B cell (primary cell): ENCODE measurements around the gene TAF1D. TPM values are rescaled to one million over a fixed set of nuclear protein-coding genes. Genes with fewer than 3 reads are reported as not detected.
A peak's percentile ranks its signal among the peaks of the same experiment; 100 is the strongest.

Experiments used
- ATAC-seq: fragments of 200-7000 bp; cut with Tn5 transposase; one replicate; pipeline ENCODE4 v1.10.0; 2021; ENCODE audit warnings: low read depth, mild to moderate bottlenecking, moderate number of reproducible peaks, moderate library complexity
- CTCF ChIA-PET: fragments of 350-600 bp; sonication (Branson Sonifier 250); formaldehyde crosslinking; loops from one replicate; lab custom pipeline; 2021; ENCODE audit warnings: antibody characterized with exemption, inconsistent platforms; lab: Charles Lee
- POLR2A ChIA-PET: fragments of 350-600 bp; sonication (Branson Sonifier 250); formaldehyde crosslinking; loops from one replicate; lab custom pipeline; 2021; ENCODE audit warnings: antibody characterized with exemption; lab: Charles Lee
- DNase-seq: peaks from one replicate; pipeline ENCODE4 v3.0.0; 2013
- H2AFZ ChIP-seq: 2 replicates; pipeline ENCODE4 v1.6.1; 2012; ENCODE audit warnings: mild to moderate bottlenecking, low read depth, low read length; ENCODE audit not compliant: insufficient read depth, poor library complexity, severe bottlenecking
- H3K27ac ChIP-seq, 2 donors: 1 replicate in 1 of 2; 2 replicates in 1 of 2; pipeline ENCODE4 v1.5.1; 2012 to 2013; ENCODE audit warnings: low read length in 2 of 2, mild to moderate bottlenecking in 2 of 2, moderate library complexity in 1 of 2
- H3K27me3 ChIP-seq, 4 experiments: fragments of 200-600 bp in 1 of 4; sonication (generic) in 1 of 4; replicated peaks in 1 of 4; 1 replicate in 2 of 4; 2 replicates in 2 of 4; pipeline versions ENCODE4 v1.6.1 to v1.7.0; 2013 to 2016; ENCODE audit warnings: low read length in 3 of 4, mild to moderate bottlenecking in 2 of 4, mixed read lengths in 1 of 4, moderate library complexity in 1 of 4; ENCODE audit not compliant: insufficient read depth in 4 of 4, control insufficient read depth in 3 of 4; ENCODE audit errors: control extremely low read depth in 1 of 4
- H3K36me3 ChIP-seq, 2 experiments: replicated peaks in 1 of 2; 1 replicate in 1 of 2; 2 replicates in 1 of 2; pipeline versions ENCODE4 v1.6.1 to v1.7.1; 2013; ENCODE audit warnings: low read length in 1 of 2; ENCODE audit not compliant: insufficient read depth in 2 of 2, control insufficient read depth in 1 of 2; ENCODE audit errors: control extremely low read depth in 1 of 2, extremely low read depth in 1 of 2
- H3K4me1 ChIP-seq, 2 donors: fragments of 200-600 bp in 1 of 2; sonication (generic) in 1 of 2; 1 replicate in 1 of 2; 2 replicates in 1 of 2; pipeline versions ENCODE4 v1.5.1 to v1.6.1; 2013 to 2017; ENCODE audit warnings: low read length in 2 of 2; ENCODE audit not compliant: control insufficient read depth in 2 of 2, insufficient read depth in 2 of 2
- H3K4me2 ChIP-seq: replicated peaks from 2 replicates; pipeline ENCODE3; 2012; ENCODE audit warnings: mild to moderate bottlenecking, low read depth, low read length; ENCODE audit not compliant: poor library complexity, severe bottlenecking
- H3K4me3 ChIP-seq, 5 experiments: fragments of 200-600 bp in 1 of 5; sonication (generic) in 1 of 5; 1 replicate in 3 of 5; 2 replicates in 2 of 5; pipeline versions ENCODE4 v1.5.1 to v1.7.0; 2011 to 2016; ENCODE audit warnings: low read length in 4 of 5, mild to moderate bottlenecking in 4 of 5, low read depth in 2 of 5, control low read depth in 1 of 5, moderate library complexity in 1 of 5; ENCODE audit not compliant: insufficient read depth in 1 of 5; ENCODE audit errors: control extremely low read depth in 1 of 5, extremely low read depth in 1 of 5
- H3K79me2 ChIP-seq: fragments of 200-600 bp; sonication (generic); one replicate; pipeline ENCODE4 v1.6.0; 2016; ENCODE audit warnings: low read length; ENCODE audit not compliant: control insufficient read depth, insufficient read depth
- H3K9ac ChIP-seq: fragments of 200-600 bp; sonication (generic); 2 replicates; pipeline ENCODE4 v1.6.1; 2017; ENCODE audit warnings: mild to moderate bottlenecking, low read length, moderate library complexity
- H3K9me3 ChIP-seq, 3 donors: one replicate each; pipeline versions ENCODE4 v1.6.1 to v1.7.1; 2013; ENCODE audit warnings: low read length in 2 of 3; ENCODE audit not compliant: control insufficient read depth in 2 of 3, insufficient read depth in 1 of 3; ENCODE audit errors: control extremely low read depth in 1 of 3
- H4K20me1 ChIP-seq: 2 replicates; pipeline ENCODE4 v1.6.0; 2012; ENCODE audit warnings: mild to moderate bottlenecking, low read length; ENCODE audit not compliant: insufficient read depth, control insufficient read depth, poor library complexity, severe bottlenecking
- H3K27ac Mint-ChIP-seq: one replicate; pipeline ENCODE4 v1.8.0; 2021; ENCODE audit warnings: mixed read lengths
- H3K27me3 Mint-ChIP-seq: one replicate; pipeline ENCODE4 v1.8.0; 2021; ENCODE audit warnings: mixed read lengths
- H3K4me1 Mint-ChIP-seq: one replicate; pipeline ENCODE4 v1.8.0; 2021; ENCODE audit warnings: mixed read lengths
- H3K4me3 Mint-ChIP-seq: one replicate; pipeline ENCODE4 v1.8.0; 2021; ENCODE audit warnings: mixed read lengths
- H3K9me3 Mint-ChIP-seq: one replicate; pipeline ENCODE4 v1.8.0; 2022; ENCODE audit warnings: mixed read lengths; ENCODE audit not compliant: insufficient read depth
- EZH2 ChIP-seq: IDR thresholded peaks from 2 replicates; pipeline ENCODE4 v1.6.1; 2012; ENCODE audit warnings: borderline replicate concordance, low read depth, mild to moderate bottlenecking, moderate library complexity, low read length; ENCODE audit not compliant: insufficient read depth, poor library complexity, severe bottlenecking
- WGBS: methylation state at CpG from one replicate; pipeline ENCODE4 v1.1.5; 2013; ENCODE audit warnings: missing lambda C conversion rate; ENCODE audit not compliant: insufficient coverage; 5-methylcytosine and 5-hydroxymethylcytosine counted together
- intact Hi-C: fragments of 100-400 bp; cut with micrococcal nuclease; formaldehyde crosslinking; loops from one replicate; pipeline ENCODE4 v1.10.0; 2022
- polyA plus RNA-seq: library from polyadenylated mRNA; depleted of rRNA; stranded (reverse); fragments of >200 nt; gene quantifications from 2 replicates; pipeline ENCODE4 v1.2.3, GENCODE V29; 2012
- total RNA-seq, 2 donors: library from RNA; stranded (reverse); fragments of 120-200 nt in 1 of 2; gene quantifications; 1 replicate in 1 of 2; 2 replicates in 1 of 2; pipeline versions ENCODE4 v1.2.3 to v1.2.4, GENCODE V29; 2013 to 2022
- TF ChIP-seq, protein P1 (sequence below): fragments of 200-600 bp; IDR thresholded peaks from one replicate; pipeline ENCODE4 v1.8.0; 2022; ENCODE audit warnings: antibody characterized with exemption, mild to moderate bottlenecking

Gene TAF1D
- total and polyA plus RNA-seq, 2 donors (not counting 1 experiment from before 2014, with no cell fraction given) = 127 to 230 TPM

DNA sequence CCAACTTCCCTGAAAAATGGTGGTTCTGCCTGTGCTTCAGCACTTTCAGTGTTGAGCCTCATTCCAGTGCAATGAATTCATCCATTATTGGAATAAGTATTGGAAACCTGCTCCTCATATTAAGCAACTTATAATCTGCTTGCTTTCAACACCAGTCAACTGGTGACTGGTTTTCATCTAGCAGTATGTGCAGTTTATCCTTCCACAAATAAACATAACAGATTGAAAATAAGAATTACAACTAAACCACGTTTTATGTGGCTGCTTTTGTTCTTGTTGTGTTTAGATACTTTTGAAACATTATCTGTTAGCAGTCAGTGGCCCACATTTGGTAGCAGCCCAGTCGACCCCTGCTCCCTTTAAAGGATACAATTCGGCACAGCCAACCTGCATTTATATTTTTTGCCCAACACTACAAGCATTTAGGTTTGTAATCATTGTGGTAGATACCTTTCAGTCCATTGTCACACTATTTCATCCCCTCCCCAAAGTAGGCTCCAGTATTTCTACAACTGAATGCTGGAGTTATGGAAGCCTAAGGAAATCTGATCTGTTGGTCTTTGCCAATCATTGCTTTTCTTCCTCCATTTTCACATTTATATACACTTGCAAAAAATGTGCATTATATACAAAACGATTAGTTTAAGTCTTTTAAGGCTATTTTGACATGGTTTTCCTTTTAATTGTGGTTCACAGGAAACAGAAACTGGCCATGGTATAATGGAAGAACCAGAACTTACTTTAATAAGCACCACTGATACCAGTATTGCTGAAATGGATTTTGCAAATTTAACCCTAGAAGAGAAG, 13.1 kb downstream of the TAF1D start:
- Histone ChIP-seq H3K9ac (no peak overlapping the region), H3K4me2 (no peak overlapping the region), H3K36me3 (peaks cover under 1 to 72% of the 10 kb centered on the region in 2 experiments), H3K27me3 (no peaks in the 10 kb centered on the region), H3K4me1 (no peaks in the 10 kb centered on the region), H4K20me1 (peaks cover 6% of the 10 kb centered on the region), H3K27ac (peak overlapping the region in 1 of 2 donors; percentile 52), H3K79me2 (peaks cover 5% of the 10 kb centered on the region), H3K4me3 (no peak overlapping the region), H3K9me3 (no peaks in the 10 kb centered on the region), H2AFZ (no peak overlapping the region)
- Mint-ChIP-seq H3K4me1 (peaks cover 2% of the 10 kb centered on the region), H3K4me3 (no peak overlapping the region), H3K27ac (peak overlapping the region; percentile 59), H3K9me3 (no peaks in the 10 kb centered on the region), H3K27me3 (no peaks in the 10 kb centered on the region)
- DNase-seq = no peak
- ChIA-PET CTCF (interaction anchor here (1.1 to 1.4 kb wide), 2 partner anchors 10 to 11 kb away, joined by 3 to 4 read pairs; no protein-coding TSS in a partner anchor), POLR2A (no interaction called here)
- no CpG with 5 or more reads among the region's 4 CpGs for WGBS
- TF ChIP-seq, protein P1, sequence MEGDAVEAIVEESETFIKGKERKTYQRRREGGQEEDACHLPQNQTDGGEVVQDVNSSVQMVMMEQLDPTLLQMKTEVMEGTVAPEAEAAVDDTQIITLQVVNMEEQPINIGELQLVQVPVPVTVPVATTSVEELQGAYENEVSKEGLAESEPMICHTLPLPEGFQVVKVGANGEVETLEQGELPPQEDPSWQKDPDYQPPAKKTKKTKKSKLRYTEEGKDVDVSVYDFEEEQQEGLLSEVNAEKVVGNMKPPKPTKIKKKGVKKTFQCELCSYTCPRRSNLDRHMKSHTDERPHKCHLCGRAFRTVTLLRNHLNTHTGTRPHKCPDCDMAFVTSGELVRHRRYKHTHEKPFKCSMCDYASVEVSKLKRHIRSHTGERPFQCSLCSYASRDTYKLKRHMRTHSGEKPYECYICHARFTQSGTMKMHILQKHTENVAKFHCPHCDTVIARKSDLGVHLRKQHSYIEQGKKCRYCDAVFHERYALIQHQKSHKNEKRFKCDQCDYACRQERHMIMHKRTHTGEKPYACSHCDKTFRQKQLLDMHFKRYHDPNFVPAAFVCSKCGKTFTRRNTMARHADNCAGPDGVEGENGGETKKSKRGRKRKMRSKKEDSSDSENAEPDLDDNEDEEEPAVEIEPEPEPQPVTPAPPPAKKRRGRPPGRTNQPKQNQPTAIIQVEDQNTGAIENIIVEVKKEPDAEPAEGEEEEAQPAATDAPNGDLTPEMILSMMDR = no peak
- TF ChIP-seq EZH2 = no peak
- no peak for ATAC-seq
- intact Hi-C loops = no loop called here

DNA sequence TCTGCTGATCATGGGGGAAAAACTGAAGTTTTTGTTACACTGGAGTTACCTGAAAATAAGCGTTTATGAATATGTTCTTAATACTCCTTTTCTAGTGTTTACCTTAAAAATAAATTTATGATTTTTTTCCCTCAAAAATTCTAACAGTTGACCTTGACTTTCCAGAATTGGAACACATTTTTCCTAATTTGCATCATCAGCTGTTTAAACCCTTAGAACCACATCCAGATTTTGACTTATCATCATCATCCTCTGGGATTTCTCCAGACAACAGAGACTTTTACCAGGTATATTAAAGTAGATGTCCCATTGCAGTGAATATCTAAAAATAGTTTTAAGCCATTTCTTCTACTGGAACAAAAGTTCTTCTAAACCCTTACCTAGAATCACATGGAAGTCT, 17.2 kb downstream of the TAF1D start:
- Mint-ChIP-seq H3K27ac (peak overlapping the region; percentile 68), H3K4me3 (no peak overlapping the region), H3K9me3 (no peaks in the 10 kb centered on the region), H3K4me1 (peaks cover 9% of the 10 kb centered on the region), H3K27me3 (no peaks in the 10 kb centered on the region)
- Histone ChIP-seq H3K9ac (no peak overlapping the region), H3K36me3 (peaks cover 4 to 41% of the 10 kb centered on the region in 2 experiments), H2AFZ (no peak overlapping the region), H3K4me2 (no peak overlapping the region), H3K4me3 (no peak overlapping the region), H3K27me3 (no peaks in the 10 kb centered on the region), H3K9me3 (no peaks in the 10 kb centered on the region), H4K20me1 (no peaks in the 10 kb centered on the region), H3K27ac (peak overlapping the region in 1 of 2 donors; percentile 48), H3K4me1 (peaks cover 4 to 6% of the 10 kb centered on the region in 2 donors), H3K79me2 (peaks cover 4% of the 10 kb centered on the region)
- ChIA-PET POLR2A (interaction anchor here (1.1 kb wide), 1 partner anchor 17 kb away, joined by 19 read pairs; no protein-coding TSS in a partner anchor), CTCF (interaction anchor here (1.8 kb wide), 1 partner anchor 14 kb away, joined by 3 read pairs; no protein-coding TSS in a partner anchor)
- no peak for ATAC-seq
- no CpG with 5 or more reads among the region's 1 CpG for WGBS
- no peak for DNase-seq
- intact Hi-C loops = no loop called here
- TF ChIP-seq, protein P1 = no peak
